ENCODE measurements around the gene UBA3. TPM values are rescaled to one million over a fixed set of nuclear protein-coding genes. Genes with fewer than 3 reads are reported as not detected.

Gene UBA3
- total RNA-seq (2022; extraction: Qiagen RNA extraction): 20.8 to 28.5 TPM (median 21.8 TPM) in 5 replicates

GRCh38 chr3:69080233-69080920 is at the start of gene UBA3:
Gene UBA3, minus strand, starts transcription at chr3:69080365. Its CDS starts 12 bp downstream, at chr3:69080353.

GRCh38 chr3:69122403-69122802 is 42.2 kb upstream of the UBA3 start, which contains the start of gene LMOD3:
Gene LMOD3, minus strand, starts transcription at chr3:69122595. Its CDS starts 209 bp downstream, at chr3:69122386.

GRCh38 chr3:69084326-69085167 is 4.4 kb upstream of the UBA3 start, which contains the start of gene ARL6IP5:
Gene ARL6IP5, plus strand, starts transcription at chr3:69084937. Its CDS starts 111 bp downstream, at chr3:69085048.

GRCh38 chr3:69051756-69052471 is 28.3 kb downstream of the UBA3 start, which contains the start of gene TMF1:
Gene TMF1, minus strand, starts transcription at chr3:69052333. Its CDS starts 247 bp downstream, at chr3:69052086.

GRCh38 chr3:69013253-69014021 is 66.7 kb downstream of the UBA3 start, which contains the start of gene EOGT:
Gene EOGT, minus strand, starts transcription at chr3:69013684. Its CDS starts 3,838 bp downstream, at chr3:69009846.

Other genes starting within 250 kb of the UBA3 start
- gene TAFA4, start 147.8 kb downstream of the UBA3 start, total RNA-seq (2022; extraction: Qiagen RNA extraction): not detected in 5 replicates
- gene EOGT, start 66.7 kb downstream of the UBA3 start, total RNA-seq (2022; extraction: Qiagen RNA extraction): 8.8 to 14.2 TPM (median 9.6 TPM) in 5 replicates
- gene TMF1, start 28.0 kb downstream of the UBA3 start, total RNA-seq (2022; extraction: Qiagen RNA extraction): 9.8 to 15.3 TPM (median 12.9 TPM) in 5 replicates
- 76.3 to 103 TPM (median 80.3 TPM) in 5 replicates for gene ARL6IP5, start 4.6 kb upstream of the UBA3 start, total RNA-seq (2022; extraction: Qiagen RNA extraction)
- not detected in 5 replicates for gene LMOD3, start 42.2 kb upstream of the UBA3 start, total RNA-seq (2022; extraction: Qiagen RNA extraction)